GM12878 (cell line): ENCODE data around the gene C1orf210. TPM values are rescaled to one million over a fixed set of nuclear protein-coding genes. Genes with fewer than 3 reads are reported as not detected.

ENCODE experiments used
- BCL11A ChIP-seq: IDR thresholded peaks from 2 replicates; pipeline ENCODE4 v1.6.1; 2011; ENCODE audit warnings: low read depth, low read length
- ESRRA ChIP-seq: IDR thresholded peaks from 2 replicates; pipeline ENCODE4 v1.6.1; 2012; ENCODE audit warnings: mild to moderate bottlenecking, low read length, improper control_type of control experiment
- polyA plus RNA-seq, 11 experiments: library from polyadenylated mRNA; depleted of rRNA in 4 of 11; unstranded in 6 of 11; stranded (reverse) in 5 of 11; fragments of >200 nt; fragmentation: Nextera tagmentation in 4 of 11; fragmentation: Illumina TruSeq in 1 of 11; extraction: Ambion mirVana in 4 of 11; extraction: Trizol in 1 of 11; gene quantifications; 1 replicate in 1 of 11; 2 replicates in 10 of 11; pipeline versions ENCODE4 v1.2.1 to v1.2.3, GENCODE V29; 2011 to 2016; ENCODE audit warnings: inconsistent platforms in 2 of 11, missing spikeins in 2 of 11, low read depth in 1 of 11
- total RNA-seq, 4 experiments: library from RNA; depleted of rRNA in 3 of 4; stranded (reverse); fragments of >200 nt in 3 of 4; fragmentation: Illumina TruSeq in 1 of 4; extraction: Trizol in 1 of 4; gene quantifications; 2 replicates each; pipeline versions ENCODE4 v1.2.1 to v1.2.3, GENCODE V29; 2013 to 2021
- TF ChIP-seq, protein P1 (sequence below): IDR thresholded peaks from 2 replicates; pipeline ENCODE4 v1.6.1; 2012; ENCODE audit warnings: improper control_type of control experiment, low read depth, low read length; ENCODE audit not compliant: insufficient replicate concordance
- TF ChIP-seq, protein P2 (sequence below): IDR thresholded peaks from 2 replicates; pipeline ENCODE4 v1.6.1; 2011; ENCODE audit warnings: mild to moderate bottlenecking, low read depth, low read length, moderate library complexity; ENCODE audit not compliant: insufficient replicate concordance

C1orf210 gene
- total and polyA plus RNA-seq, 10 of the 15 experiments (the other 5 are each of a cell fraction or from before 2014, with no cell fraction given), result 0.07 TPM; not detected in 9

DNA sequence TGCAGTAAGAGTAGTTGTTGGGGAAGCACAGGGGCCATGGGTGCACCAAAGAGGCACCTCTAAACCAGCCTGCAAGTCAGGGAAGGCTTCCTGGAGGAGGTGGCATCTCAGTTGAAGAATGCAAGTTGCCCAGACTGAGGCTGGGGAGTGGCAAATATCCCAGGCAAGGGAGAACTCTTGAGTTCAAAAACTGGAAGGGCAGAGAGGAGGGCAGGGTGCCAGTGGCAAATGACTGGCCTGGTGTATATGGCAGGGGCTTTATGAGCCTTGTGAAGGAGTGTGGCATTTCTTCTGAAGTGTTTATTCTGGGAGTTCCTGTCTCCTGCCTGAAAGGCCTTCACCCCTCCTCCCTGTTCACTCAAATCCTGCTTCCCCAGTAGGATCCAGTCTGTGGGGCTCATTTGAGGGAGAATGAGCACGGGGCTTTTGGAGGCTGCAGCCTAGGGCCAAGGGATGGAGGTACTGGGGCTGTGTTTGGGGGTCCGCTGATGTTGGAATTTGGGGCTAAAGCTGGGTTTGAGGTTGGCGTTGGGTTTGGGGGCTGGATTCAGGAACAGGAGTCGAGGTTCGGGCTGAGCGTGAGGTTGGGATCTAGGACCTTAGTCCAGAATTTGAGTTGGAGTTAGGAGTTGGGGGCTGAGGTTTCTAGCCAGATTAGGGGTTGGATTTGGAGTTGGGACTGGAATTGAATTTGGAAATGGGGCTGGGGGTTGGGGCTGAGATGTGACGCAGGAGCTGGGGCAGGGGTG is 15.6 kb downstream of the C1orf210 start, which contains the start of gene TMEM125 (continued):
- TF ChIP-seq BCL11A (no peak), ESRRA (no peak)
- TF ChIP-seq, protein P1, sequence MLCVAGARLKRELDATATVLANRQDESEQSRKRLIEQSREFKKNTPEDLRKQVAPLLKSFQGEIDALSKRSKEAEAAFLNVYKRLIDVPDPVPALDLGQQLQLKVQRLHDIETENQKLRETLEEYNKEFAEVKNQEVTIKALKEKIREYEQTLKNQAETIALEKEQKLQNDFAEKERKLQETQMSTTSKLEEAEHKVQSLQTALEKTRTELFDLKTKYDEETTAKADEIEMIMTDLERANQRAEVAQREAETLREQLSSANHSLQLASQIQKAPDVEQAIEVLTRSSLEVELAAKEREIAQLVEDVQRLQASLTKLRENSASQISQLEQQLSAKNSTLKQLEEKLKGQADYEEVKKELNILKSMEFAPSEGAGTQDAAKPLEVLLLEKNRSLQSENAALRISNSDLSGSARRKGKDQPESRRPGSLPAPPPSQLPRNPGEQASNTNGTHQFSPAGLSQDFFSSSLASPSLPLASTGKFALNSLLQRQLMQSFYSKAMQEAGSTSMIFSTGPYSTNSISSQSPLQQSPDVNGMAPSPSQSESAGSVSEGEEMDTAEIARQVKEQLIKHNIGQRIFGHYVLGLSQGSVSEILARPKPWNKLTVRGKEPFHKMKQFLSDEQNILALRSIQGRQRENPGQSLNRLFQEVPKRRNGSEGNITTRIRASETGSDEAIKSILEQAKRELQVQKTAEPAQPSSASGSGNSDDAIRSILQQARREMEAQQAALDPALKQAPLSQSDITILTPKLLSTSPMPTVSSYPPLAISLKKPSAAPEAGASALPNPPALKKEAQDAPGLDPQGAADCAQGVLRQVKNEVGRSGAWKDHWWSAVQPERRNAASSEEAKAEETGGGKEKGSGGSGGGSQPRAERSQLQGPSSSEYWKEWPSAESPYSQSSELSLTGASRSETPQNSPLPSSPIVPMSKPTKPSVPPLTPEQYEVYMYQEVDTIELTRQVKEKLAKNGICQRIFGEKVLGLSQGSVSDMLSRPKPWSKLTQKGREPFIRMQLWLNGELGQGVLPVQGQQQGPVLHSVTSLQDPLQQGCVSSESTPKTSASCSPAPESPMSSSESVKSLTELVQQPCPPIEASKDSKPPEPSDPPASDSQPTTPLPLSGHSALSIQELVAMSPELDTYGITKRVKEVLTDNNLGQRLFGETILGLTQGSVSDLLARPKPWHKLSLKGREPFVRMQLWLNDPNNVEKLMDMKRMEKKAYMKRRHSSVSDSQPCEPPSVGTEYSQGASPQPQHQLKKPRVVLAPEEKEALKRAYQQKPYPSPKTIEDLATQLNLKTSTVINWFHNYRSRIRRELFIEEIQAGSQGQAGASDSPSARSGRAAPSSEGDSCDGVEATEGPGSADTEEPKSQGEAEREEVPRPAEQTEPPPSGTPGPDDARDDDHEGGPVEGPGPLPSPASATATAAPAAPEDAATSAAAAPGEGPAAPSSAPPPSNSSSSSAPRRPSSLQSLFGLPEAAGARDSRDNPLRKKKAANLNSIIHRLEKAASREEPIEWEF, result no peak
- TF ChIP-seq, protein P2, sequence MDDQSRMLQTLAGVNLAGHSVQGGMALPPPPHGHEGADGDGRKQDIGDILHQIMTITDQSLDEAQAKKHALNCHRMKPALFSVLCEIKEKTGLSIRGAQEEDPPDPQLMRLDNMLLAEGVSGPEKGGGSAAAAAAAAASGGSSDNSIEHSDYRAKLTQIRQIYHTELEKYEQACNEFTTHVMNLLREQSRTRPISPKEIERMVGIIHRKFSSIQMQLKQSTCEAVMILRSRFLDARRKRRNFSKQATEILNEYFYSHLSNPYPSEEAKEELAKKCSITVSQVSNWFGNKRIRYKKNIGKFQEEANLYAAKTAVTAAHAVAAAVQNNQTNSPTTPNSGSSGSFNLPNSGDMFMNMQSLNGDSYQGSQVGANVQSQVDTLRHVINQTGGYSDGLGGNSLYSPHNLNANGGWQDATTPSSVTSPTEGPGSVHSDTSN, result no peak
